ENCODE data around the gene ANKRD29. TPM values are rescaled to one million over a fixed set of nuclear protein-coding genes. Genes with fewer than 3 reads are reported as not detected.
A peak's percentile ranks its signal among the peaks of the same experiment; 100 is the strongest.

Gene ANKRD29
- total and polyA plus RNA-seq, 7 donors: 2.5 to 31.0 (median 4.2) TPM

GRCh38 chr18:23574611-23575308, 88.0 kb downstream of the ANKRD29 start:
- TF ChIP-seq POLR2AphosphoS5 (IDR thresholded peaks at IDR 0.05): no peak
- no peak for TF ChIP-seq EP300 (IDR thresholded peaks at IDR 0.05)
- TF ChIP-seq CTCF (IDR thresholded peaks at IDR 0.05): no peak
- TF ChIP-seq POLR2A (IDR thresholded peaks at IDR 0.05): no peak
- H3K4me1 ChIP-seq: peaks cover 0 to 22% (median 6%) of the 10 kb centered on the region in 4 donors
- no peaks in the 10 kb centered on the region for H3K9me3 ChIP-seq
- no peak for DNase-seq
- no peaks in the 10 kb centered on the region for H3K27me3 ChIP-seq
- no peak overlapping the region for H3K4me3 ChIP-seq
- intact Hi-C loops (cut with DNase I): no loop called here
- 68 to 82% methylated on average over 5 of the region's 5 CpGs for WGBS, 2 donors
- peaks cover 0 to 42% (median 3%) of the 10 kb centered on the region in 4 donors for H3K36me3 ChIP-seq
- H3K27ac ChIP-seq: peak overlapping the region in 1 of 4 donors; percentile 4

DNA sequence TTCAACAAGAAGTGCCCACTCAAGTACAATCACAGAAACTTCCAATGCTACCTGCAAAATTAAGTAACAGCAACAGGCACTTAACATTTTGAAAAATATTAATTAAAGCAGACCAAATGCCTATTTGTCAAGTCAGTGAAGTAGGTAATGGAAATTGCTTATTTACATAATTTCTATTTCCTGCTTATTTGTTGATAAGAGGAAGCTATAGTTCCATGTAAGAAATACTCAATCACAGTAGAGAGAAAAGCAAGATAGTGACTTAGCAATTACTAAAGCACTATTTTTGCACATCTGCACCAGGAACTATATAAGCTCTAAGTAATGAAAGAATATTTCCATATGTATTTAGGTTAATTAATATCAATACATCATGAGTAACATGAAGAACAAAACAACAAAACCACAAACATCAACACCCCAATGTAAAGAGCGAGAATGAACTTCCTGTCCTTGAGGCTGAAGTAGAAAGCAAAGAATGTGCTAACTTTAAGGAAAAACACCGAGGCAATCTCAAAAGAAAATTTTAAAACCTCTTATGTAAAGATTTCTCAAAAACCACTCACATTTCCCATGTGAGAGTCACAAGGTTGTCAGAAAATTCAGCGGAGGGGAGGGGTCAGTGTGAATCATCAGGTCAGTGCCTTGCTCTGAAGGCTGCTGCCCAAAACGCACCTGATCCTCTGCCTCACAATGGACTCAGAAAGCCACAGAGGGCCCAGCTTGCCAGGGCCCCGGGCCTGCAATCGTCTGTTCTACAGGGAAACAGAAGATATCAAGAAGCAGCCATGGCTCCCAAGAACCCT, 88.9 kb downstream of the ANKRD29 start:
- Histone ChIP-seq H3K9me3 (no peaks in the 10 kb centered on the region), H3K4me1 (peaks cover 0 to 18% (median 6%) of the 10 kb centered on the region in 4 donors), H3K4me3 (no peak overlapping the region), H3K27me3 (no peaks in the 10 kb centered on the region), H3K36me3 (peaks cover 0 to 49% (median 3%) of the 10 kb centered on the region in 4 donors), H3K27ac (peak overlapping the region in 1 of 4 donors; percentile 4)
- intact Hi-C loops (cut with DNase I): no loop called here
- DNase-seq: no peak
- TF ChIP-seq POLR2A (IDR thresholded peaks at IDR 0.05) (no peak), CTCF (IDR thresholded peaks at IDR 0.05) (no peak), POLR2AphosphoS5 (IDR thresholded peaks at IDR 0.05) (no peak), EP300 (IDR thresholded peaks at IDR 0.05) (no peak)
- WGBS, 2 donors: 55 to 73% methylated on average over 6 of the region's 6 CpGs

DNA sequence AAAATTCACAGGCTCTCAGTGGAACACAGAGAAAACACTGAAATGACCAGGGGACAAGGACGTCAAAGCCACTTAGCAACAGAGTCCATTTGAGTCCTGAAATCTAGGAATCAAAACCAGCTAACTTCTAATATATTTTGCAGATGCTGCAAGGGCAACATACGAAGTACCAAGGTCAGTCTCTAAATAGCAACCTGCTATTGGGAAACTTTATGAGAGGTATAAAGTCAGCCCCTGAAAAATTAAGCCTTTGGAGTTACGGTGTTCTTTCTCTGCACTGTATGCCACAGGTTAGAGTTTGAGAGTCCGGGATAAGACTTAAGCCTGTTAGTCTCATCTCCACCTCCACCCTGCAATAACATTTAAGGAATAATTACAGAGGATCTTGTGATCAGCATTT, 89.7 kb downstream of the ANKRD29 start:
- TF ChIP-seq POLR2AphosphoS5 (IDR thresholded peaks at IDR 0.05) (no peak), POLR2A (IDR thresholded peaks at IDR 0.05) (no peak), CTCF (IDR thresholded peaks at IDR 0.05) (no peak), EP300 (IDR thresholded peaks at IDR 0.05) (no peak)
- Histone ChIP-seq H3K4me3 (no peak overlapping the region), H3K27me3 (no peaks in the 10 kb centered on the region), H3K4me1 (peaks cover 0 to 15% (median 6%) of the 10 kb centered on the region in 4 donors), H3K9me3 (no peaks in the 10 kb centered on the region), H3K36me3 (peaks cover 0 to 58% (median 7%) of the 10 kb centered on the region in 4 donors), H3K27ac (no peak overlapping the region)
- intact Hi-C loops (cut with DNase I): no loop called here
- DNase-seq: no peak
- 91 to 96% methylated on average over 4 of the region's 4 CpGs for WGBS, 2 donors

GRCh38 chr18:23572570-23572969, 90.1 kb downstream of the ANKRD29 start:
- no peak for DNase-seq
- TF ChIP-seq POLR2AphosphoS5 (IDR thresholded peaks at IDR 0.05): no peak
- TF ChIP-seq EP300 (IDR thresholded peaks at IDR 0.05): no peak
- no peak for TF ChIP-seq POLR2A (IDR thresholded peaks at IDR 0.05)
- no peak for TF ChIP-seq CTCF (IDR thresholded peaks at IDR 0.05)
- H3K4me1 ChIP-seq: peaks cover 0 to 15% (median 6%) of the 10 kb centered on the region in 4 donors
- H3K9me3 ChIP-seq: no peaks in the 10 kb centered on the region
- no peak overlapping the region for H3K27ac ChIP-seq
- peaks cover 0 to 62% (median 10%) of the 10 kb centered on the region in 4 donors for H3K36me3 ChIP-seq
- WGBS, 2 donors: 90 to 94% methylated on average over 5 of the region's 5 CpGs
- intact Hi-C loops (cut with DNase I): no loop called here
- H3K4me3 ChIP-seq: no peak overlapping the region
- no peaks in the 10 kb centered on the region for H3K27me3 ChIP-seq

All from sigmoid colon (tissue), 7 donors.